ENCODE results near the gene LMF2.

- no peak for TF ChIP-seq CTCF (IDR thresholded peaks at IDR 0.05; ENCODE audit: control extremely low read depth in 1 of 3, insufficient read depth in 1 of 3, low read depth in 1 of 3, low read length in 3 of 3)
- no peak for TF ChIP-seq TCF12 (IDR thresholded peaks at IDR 0.05; ENCODE audit: low read depth, low read length)
- no peak for TF ChIP-seq HDAC2 (IDR thresholded peaks at IDR 0.05; ENCODE audit: borderline replicate concordance in 1 of 2, low read depth in 2 of 2, low read length in 2 of 2)
- TF ChIP-seq ATF2 (IDR thresholded peaks at IDR 0.05; ENCODE audit: low read length) = no peak
- TF ChIP-seq POLR2A (IDR thresholded peaks at IDR 0.05; ENCODE audit: control extremely low read depth in 1 of 2, low read depth in 2 of 2, low read length in 2 of 2) = no peak
- TF ChIP-seq EP300 (IDR thresholded peaks at IDR 0.05; ENCODE audit: borderline replicate concordance in 1 of 2, low read depth in 2 of 2, low read length in 2 of 2) = no peak
- TF ChIP-seq TAF7 (optimal IDR thresholded peaks at IDR 0.05; ENCODE audit: borderline replicate concordance, low read depth, low read length) = no peak
- no peak for TF ChIP-seq POLR2AphosphoS5 (IDR thresholded peaks at IDR 0.05; ENCODE audit: low read depth, low read length)
- no peak for TF ChIP-seq USF2 (IDR thresholded peaks at IDR 0.05; ENCODE audit: low read length)
- no peak for TF ChIP-seq MAFK (IDR thresholded peaks at IDR 0.05; ENCODE audit: low read depth, low read length)
Observed at GRCh38 chr22:50528682-50529415, 21.3 kb upstream of the LMF2 start.

Data from H1 (cell line).